Adrenal gland (tissue), 5 donors: Measurements from ENCODE around the gene SF3B3.

Experiments used
- POLR2A ChIP-seq, 2 donors: fragments of 450-650 bp; IDR thresholded peaks; one replicate each; pipeline ENCODE4 v1.6.1; 2017; ENCODE audit warnings: antibody characterized with exemption in 2 of 2, mild to moderate bottlenecking in 2 of 2, moderate library complexity in 1 of 2
- TF ChIP-seq, protein P1 (sequence below), 6 experiments: fragments of 450-650 bp in 4 of 6; fragments of 200-600 bp in 2 of 6; sonication (generic) in 1 of 6; IDR thresholded peaks; 1 replicate in 5 of 6; 2 replicates in 1 of 6; pipeline versions ENCODE4 v1.5.1 to v1.8.0; 2016 to 2021; ENCODE audit warnings: antibody characterized with exemption in 6 of 6, mild to moderate bottlenecking in 2 of 6, moderate library complexity in 1 of 6
- donor health status: DM: no; HTN: no; CAD: no.

DNA sequence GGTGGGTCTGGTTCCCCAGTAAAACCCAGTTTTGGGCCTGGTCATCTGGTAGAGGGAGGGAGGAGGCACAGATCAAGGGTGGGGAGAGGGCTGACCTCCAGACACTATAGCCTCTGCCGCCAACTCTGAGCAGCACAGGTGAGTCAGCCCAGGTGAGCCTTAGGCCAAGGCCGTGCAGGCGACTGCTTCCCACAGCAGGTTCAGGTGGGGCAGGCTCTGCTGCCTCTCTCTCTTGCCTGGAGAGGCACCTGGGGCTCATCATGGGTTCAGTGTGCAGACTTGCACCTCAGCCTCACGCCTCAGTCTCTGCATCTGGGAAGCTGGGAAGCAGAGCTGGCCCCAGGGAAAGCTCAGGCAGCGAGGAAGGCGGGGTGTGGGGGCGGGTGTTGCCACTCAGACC lies 84.9 kb downstream of the SF3B3 start:
- TF ChIP-seq POLR2A (IDR thresholded peaks at IDR 0.05), result no peak
- TF ChIP-seq, protein P1, sequence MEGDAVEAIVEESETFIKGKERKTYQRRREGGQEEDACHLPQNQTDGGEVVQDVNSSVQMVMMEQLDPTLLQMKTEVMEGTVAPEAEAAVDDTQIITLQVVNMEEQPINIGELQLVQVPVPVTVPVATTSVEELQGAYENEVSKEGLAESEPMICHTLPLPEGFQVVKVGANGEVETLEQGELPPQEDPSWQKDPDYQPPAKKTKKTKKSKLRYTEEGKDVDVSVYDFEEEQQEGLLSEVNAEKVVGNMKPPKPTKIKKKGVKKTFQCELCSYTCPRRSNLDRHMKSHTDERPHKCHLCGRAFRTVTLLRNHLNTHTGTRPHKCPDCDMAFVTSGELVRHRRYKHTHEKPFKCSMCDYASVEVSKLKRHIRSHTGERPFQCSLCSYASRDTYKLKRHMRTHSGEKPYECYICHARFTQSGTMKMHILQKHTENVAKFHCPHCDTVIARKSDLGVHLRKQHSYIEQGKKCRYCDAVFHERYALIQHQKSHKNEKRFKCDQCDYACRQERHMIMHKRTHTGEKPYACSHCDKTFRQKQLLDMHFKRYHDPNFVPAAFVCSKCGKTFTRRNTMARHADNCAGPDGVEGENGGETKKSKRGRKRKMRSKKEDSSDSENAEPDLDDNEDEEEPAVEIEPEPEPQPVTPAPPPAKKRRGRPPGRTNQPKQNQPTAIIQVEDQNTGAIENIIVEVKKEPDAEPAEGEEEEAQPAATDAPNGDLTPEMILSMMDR (IDR thresholded peaks at IDR 0.05), result no peak
